ENCODE measurements around the gene OPCML. TPM values are rescaled to one million over a fixed set of nuclear protein-coding genes. Genes with fewer than 3 reads are reported as not detected.

OPCML gene
- total and polyA plus RNA-seq, 2 of the 13 experiments (the other 11 are each of a cell fraction or from before 2014, with no cell fraction given), result not detected

DNA sequence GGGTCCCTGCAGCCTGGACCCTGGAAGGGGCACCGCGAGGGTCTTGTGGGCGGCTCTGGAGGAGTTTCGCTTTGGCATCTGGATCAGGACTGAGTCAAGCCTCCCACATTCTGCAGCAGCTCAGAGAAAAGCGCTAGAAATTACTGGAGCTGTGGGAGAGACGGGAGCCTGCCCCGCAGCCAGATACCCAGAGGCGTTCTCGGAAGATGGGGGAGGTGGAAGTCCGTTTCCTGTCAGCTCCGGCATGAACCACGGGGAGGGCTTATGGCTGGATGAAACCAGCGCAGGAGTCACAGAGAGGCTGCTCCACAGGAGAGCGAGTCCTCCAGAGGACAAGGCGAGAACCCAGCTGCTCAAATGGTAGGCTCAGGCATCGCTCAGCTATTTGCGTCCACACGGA lies 379.3 kb downstream of the OPCML start:
- no peak for TF ChIP-seq SP2 (CRISPR knock-in tag; IDR thresholded peaks at IDR 0.05)
- TF ChIP-seq ZNF460 (CRISPR knock-in tag; IDR thresholded peaks at IDR 0.05; ENCODE audit: borderline replicate concordance), result no peak
- TF ChIP-seq PAWR (CRISPR knock-in tag; IDR thresholded peaks at IDR 0.05; ENCODE audit: borderline replicate concordance), result no peak
- no peak for FAIRE-seq

DNA sequence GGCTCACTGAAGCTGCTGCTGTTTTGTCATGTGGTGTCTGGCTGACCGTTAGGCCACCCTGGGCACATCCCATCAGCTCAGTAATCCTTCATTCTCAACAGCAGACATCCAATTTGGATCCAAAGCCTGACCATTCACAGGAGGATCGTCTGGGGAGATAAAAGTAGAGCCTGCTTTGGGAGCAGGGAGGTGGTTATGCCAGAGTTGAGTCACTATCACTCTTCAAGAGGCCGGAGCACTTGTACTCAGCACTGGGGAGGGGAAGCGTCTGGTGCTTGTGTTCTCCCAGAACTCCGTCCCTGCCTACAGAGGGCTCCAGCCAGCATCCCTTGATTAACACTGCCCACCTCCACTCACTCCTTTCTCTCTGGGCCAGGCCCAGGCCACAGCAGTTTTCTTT lies 382.6 kb downstream of the OPCML start:
- no TSS peak for BruUV-seq (replicated peaks)
- ATAC-seq (no peak), FAIRE-seq (no peak), DNase-seq (ENCODE audit: low spot score) (no peak)
- ChIA-PET POLR2A (no interaction called here), CTCF (ENCODE audit: low intra/inter-chr PET ratio, low total read pairs) (no interaction called here)
- H3K79me2 ChIP-seq (ENCODE audit: insufficient read depth, low read length), result no peaks in the 10 kb centered on the region
- H3K36me3 ChIP-seq (replicated peaks in 1 of 2; ENCODE audit: control insufficient read depth in 1 of 2, insufficient read depth in 2 of 2, low read length in 2 of 2), result no peaks in the 10 kb centered on the region
- WGBS (ENCODE audit: low lambda C conversion rate), result 0% methylated on average over 4 of the region's 5 CpGs
- H3K9me3 ChIP-seq (ENCODE audit: low read length), result no peaks in the 10 kb centered on the region
- no peaks in the 10 kb centered on the region for H3K4me1 ChIP-seq (ENCODE audit: insufficient read depth, low read length)
- peaks cover 0 to 41% of the 10 kb centered on the region in 2 experiments; a peak in 3 of 5 replicates for H3K27me3 ChIP-seq (ENCODE audit: control insufficient read depth in 1 of 2, insufficient read depth in 2 of 2, low read length in 2 of 2)
- H2AFZ ChIP-seq (ENCODE audit: low read length), result no peak overlapping the region
- no peaks in the 10 kb centered on the region for H4K20me1 ChIP-seq (ENCODE audit: insufficient read depth, low read length)
- in situ Hi-C loops (cut with HindIII; ENCODE audit: extremely low pct_ligation_motif_present, low pct_unique_long_range_greater_than_20kb), result no loop called here
- intact Hi-C loops (cut with micrococcal nuclease; ENCODE audit: unreplicated experiment), result no loop called here
- no peak overlapping the region for H3K4me2 ChIP-seq (ENCODE audit: low read depth, low read length)
- H3K9ac ChIP-seq (ENCODE audit: insufficient read depth, low read depth, low read length), result no peak overlapping the region
- no peak overlapping the region for H3K27ac ChIP-seq (ENCODE audit: extremely low read length, insufficient read depth, low read length)
- no peak overlapping the region for H3K4me3 ChIP-seq (replicated peaks in 1 of 3; ENCODE audit: insufficient read depth in 1 of 3, low read depth in 2 of 3, low read length in 3 of 3)
- TF ChIP-seq MEIS1 (CRISPR knock-in tag; IDR thresholded peaks at IDR 0.05; ENCODE audit: borderline replicate concordance), result no peak
- TF ChIP-seq, protein P1, sequence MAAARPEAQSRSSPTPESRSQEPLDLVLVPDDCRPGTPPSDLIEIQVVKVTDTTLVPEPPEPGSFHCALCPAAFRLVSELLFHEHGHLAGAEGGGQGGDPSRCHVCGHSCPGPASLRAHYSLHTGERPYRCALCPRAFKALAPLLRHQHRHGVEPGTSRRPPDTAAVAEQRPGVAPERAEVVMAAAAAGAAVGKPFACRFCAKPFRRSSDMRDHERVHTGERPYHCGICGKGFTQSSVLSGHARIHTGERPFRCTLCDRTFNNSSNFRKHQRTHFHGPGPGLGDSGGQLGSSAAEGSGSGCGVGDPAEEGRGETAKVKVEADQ (CRISPR knock-in tag; IDR thresholded peaks at IDR 0.05; ENCODE audit: borderline replicate concordance), result no peak
- TF ChIP-seq, protein P2, sequence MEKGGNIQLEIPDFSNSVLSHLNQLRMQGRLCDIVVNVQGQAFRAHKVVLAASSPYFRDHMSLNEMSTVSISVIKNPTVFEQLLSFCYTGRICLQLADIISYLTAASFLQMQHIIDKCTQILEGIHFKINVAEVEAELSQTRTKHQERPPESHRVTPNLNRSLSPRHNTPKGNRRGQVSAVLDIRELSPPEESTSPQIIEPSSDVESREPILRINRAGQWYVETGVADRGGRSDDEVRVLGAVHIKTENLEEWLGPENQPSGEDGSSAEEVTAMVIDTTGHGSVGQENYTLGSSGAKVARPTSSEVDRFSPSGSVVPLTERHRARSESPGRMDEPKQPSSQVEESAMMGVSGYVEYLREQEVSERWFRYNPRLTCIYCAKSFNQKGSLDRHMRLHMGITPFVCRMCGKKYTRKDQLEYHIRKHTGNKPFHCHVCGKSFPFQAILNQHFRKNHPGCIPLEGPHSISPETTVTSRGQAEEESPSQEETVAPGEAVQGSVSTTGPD (CRISPR knock-in tag; IDR thresholded peaks at IDR 0.05), result no peak
- no peak for TF ChIP-seq KAT7 (CRISPR knock-in tag; IDR thresholded peaks at IDR 0.05; ENCODE audit: borderline replicate concordance)
- TF ChIP-seq ZNF713 (CRISPR knock-in tag; IDR thresholded peaks at IDR 0.05), result no peak

More for the DNA sequence above, 379.3 kb downstream of the OPCML start:
- WGBS (ENCODE audit: low lambda C conversion rate), result 51% methylated on average over 11 of the region's 18 CpGs
- H3K4me3 ChIP-seq (replicated peaks in 1 of 3; ENCODE audit: insufficient read depth in 1 of 3, low read depth in 2 of 3, low read length in 3 of 3), result no peak overlapping the region
- H3K4me2 ChIP-seq (ENCODE audit: low read depth, low read length), result no peak overlapping the region
- H2AFZ ChIP-seq (ENCODE audit: low read length), result no peak overlapping the region
- ChIA-PET POLR2A (no interaction called here), CTCF (ENCODE audit: low intra/inter-chr PET ratio, low total read pairs) (no interaction called here)
- DNase-seq (ENCODE audit: low spot score) (no peak), ATAC-seq (no peak)
- no peaks in the 10 kb centered on the region for H4K20me1 ChIP-seq (ENCODE audit: insufficient read depth, low read length)
- no peaks in the 10 kb centered on the region for H3K36me3 ChIP-seq (replicated peaks in 1 of 2; ENCODE audit: control insufficient read depth in 1 of 2, insufficient read depth in 2 of 2, low read length in 2 of 2)
- H3K79me2 ChIP-seq (ENCODE audit: insufficient read depth, low read length), result no peaks in the 10 kb centered on the region
- no TSS peak for BruUV-seq (replicated peaks)
- H3K4me1 ChIP-seq (ENCODE audit: insufficient read depth, low read length), result no peaks in the 10 kb centered on the region
- no peaks in the 10 kb centered on the region for H3K9me3 ChIP-seq (ENCODE audit: low read length)
- peaks cover 0 to 37% of the 10 kb centered on the region in 2 experiments; a peak in 3 of 5 replicates for H3K27me3 ChIP-seq (ENCODE audit: control insufficient read depth in 1 of 2, insufficient read depth in 2 of 2, low read length in 2 of 2)
- in situ Hi-C loops (cut with HindIII; ENCODE audit: extremely low pct_ligation_motif_present, low pct_unique_long_range_greater_than_20kb) (no loop called here), intact Hi-C loops (cut with micrococcal nuclease; ENCODE audit: unreplicated experiment) (no loop called here)
- no peak overlapping the region for H3K9ac ChIP-seq (ENCODE audit: insufficient read depth, low read depth, low read length)
- no peak overlapping the region for H3K27ac ChIP-seq (ENCODE audit: extremely low read length, insufficient read depth, low read length)

Data from HepG2 (cell line).